Fibroblast of peridontal ligament (primary cell): ENCODE results near the gene ARSB.
A peak's percentile ranks its signal among the peaks of the same experiment; 100 is the strongest.
"Not testable (repeated sequence)": the region's sequence is repeated elsewhere in the genome, so short reads cannot be mapped to it uniquely, and the experiment has no call there.

Experiments
- DNase-seq: peaks from one replicate; pipeline ENCODE4 v3.0.0-alpha.2; 2010; ENCODE audit errors: extremely low read depth

ARSB gene

DNA sequence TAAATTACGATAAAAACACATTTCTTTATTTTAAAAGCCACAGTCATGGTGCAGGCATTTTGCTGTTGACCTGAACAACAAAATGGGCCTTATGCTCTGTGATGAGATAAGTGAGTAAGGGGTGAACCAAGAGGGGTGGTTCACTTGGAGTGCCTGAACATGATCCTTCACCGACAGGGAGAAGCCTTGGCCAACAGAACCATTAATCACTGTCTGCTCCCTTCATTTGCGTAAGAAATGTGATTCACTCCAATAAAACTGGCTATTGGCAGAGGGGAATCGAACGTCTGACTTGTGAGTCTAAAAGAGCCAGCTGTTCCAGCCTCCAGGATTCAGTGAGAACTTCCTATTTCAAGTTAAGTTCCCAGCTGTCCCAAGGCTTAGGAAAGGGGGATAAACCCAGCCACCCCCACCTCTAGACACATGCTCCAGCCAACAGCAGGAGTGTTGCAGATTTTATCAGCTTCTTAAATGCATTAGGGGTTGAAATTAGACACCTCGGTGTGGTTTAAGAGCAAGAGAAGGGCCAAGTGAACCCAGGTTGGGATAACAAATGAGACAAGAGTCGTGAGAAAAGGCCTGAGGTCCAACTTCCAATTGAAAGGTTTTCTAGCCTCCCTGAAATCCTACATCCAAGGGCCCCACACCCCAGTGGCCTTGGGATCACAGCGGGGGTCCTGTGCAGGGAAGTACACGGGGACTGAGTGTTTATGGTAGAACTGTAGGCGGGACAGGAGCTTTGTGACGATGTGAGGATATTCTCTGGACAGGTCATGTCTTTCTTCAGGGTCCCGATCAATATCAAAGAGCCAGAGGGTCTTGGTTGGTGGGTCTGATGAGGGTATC lies 205.1 kb downstream of the ARSB start:
- DNase-seq: peak; percentile 86

DNA sequence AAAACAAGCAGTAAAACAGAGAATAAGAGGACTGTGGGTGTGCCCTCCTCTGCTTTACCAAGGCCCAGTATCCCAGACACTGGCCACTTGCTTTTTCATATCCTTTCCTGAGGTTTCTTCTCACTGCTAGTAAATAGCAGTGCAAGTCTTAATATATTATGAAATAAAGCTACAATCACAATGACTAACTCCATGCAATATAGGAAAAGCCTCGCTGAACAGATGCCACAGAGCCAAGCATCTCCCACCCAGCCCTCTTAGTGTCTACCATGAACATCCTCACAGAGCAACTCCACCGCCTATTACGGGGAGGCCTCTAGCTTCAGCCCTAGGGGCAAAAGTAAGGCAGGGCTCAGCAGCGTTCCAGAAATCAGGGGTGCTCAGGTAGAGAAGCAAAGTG lies 205.8 kb downstream of the ARSB start:
- no peak for DNase-seq

DNA sequence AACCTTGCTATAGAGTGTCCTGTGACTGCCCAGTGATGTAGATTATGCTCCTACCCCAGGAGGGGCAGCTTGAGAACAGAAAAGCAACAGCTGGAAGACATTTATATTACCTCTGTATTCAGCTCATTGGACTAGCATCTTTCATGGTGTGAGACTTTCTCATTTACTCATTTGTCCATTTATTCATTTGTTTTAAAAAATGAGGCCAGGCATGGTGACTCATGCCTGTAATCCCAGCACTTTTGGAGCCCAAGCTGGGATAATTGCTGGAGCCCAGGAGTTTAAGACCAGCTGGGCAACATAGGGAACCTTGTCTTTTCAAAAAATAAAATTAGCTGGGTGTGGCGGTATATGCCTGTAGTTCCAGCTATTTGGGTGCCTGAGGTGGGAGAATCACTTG lies 206.6 kb downstream of the ARSB start:
- DNase-seq: peak; percentile 77

DNA sequence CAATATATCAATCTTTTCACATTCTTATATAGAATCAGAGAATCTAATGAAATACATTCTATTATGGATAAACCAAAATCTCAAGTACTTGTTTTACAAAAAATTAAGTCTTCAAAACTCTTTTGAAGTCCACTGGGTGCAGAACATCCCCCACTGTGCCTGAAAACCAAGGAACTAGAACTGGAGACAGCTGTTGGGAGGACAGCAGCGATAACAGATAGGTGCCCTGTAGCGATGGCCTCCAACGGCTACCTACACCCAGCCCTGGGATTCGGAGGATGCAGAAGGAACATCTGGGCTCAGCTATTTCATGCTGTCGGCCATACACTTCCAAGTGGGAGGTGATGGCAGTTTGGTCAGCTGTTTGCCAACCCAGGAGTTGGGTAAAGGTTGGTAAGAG lies 207.2 kb downstream of the ARSB start:
- no peak for DNase-seq

DNA sequence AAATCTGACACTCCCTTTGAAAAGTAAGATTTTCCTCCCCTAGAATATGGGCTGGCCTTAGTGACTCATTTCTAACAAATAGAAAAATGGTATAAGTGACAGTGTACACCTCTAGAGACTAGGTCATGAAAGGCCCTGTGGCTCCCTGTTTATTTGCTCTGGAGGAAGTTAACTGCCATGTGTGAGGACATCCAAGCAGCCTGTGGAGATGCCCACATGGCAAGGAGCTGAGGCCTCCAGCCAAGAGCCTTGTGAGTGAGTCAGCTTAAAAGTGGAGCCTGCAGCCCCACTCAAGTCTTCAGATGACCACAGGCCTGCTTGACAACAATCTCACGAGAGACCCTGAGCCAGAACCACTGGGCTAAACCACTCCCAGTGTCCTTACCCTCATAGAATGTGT lies 208.5 kb downstream of the ARSB start:
- no peak for DNase-seq

DNA sequence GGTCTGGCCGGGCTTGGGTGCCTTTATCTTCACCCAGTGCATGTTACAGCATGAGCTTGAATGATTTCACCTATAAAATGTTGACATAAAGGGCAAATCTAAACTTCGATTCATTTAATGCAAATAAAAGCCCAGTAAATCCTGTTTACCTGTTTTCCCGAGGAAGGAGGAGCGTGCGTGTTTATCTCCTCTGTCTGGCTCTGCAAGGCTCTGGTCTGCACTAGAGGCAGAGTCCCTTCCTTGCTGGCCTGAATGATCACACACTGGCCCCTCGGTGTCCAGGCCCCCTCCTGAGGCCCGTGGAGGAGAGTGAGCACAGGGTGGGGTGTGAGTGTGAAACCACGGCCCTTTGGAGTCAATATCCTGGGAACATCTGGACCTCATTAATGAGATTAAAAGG lies 211.5 kb downstream of the ARSB start:
- no peak for DNase-seq

DNA sequence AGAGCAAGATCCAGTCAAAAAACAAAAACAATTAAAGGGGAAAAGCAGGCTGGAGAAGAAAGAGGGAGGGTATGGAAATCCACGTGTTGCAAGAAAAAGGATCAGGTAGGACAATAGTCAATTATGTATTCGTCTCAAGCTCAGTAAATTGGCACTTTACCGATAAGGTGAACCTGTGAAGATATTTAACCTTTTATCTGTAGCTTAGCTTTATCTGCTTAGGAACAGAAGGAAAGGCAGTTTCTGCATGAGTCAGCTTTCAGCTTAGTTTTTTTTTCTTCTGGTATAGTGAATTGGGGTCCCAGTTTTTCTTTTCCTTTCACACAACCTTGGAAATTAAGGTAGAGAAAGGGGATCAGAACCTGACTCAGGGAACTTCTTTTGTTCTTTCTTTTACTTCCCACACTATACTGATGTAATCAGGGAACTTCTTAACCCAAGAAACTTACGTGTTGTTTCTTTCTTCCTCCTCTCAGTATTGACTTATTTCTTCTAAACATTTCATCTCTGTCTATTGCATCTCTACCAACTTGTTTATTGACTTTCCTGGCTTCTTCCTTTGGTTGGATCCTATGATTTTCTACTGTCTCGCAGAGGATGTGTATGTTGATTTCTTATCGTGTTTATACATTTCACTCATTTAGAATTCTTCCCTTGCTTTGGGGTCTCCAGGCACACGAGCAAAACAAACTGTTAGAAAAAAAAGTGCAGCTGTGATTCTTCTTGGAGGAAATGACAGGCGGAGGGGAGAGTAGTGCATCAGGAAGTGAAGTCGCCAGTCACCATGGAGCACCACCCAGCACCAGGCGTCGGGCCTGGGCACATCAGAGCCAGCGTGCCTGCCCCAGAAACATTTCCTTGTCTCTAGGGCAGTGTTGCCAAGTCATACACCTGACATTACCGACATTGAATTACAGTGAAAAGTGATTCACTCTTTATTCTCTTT lies 213.6 kb downstream of the ARSB start:
- DNase-seq: no peak

DNA sequence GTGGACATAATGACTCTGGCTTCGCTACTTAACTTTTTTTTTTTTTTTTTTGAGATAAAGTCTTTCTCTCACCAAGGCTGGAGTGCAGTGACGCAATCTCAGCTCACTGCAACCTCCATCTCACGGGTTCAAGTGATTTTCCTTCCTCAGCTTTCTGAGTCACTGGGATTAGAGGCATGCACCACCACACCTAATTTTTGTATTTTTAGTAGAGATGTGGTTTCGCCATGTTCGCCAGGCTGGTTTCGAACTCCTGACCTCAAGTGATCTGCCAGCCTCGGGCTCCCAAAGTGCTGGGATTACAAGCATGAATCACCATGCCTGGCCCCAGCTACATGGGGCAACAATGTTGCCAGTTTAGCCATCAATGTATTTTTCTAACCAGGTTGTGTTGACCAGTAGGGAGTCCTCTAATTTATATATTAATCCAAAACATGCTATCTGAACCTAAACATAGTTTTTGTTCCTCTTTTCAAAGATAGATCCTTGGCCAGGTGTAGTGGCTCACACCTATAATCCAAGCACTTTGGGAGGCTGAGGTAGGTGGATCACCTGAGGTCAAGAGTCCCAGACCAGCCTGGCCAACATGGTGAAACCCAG lies 216.2 kb downstream of the ARSB start:
- DNase-seq: no peak

DNA sequence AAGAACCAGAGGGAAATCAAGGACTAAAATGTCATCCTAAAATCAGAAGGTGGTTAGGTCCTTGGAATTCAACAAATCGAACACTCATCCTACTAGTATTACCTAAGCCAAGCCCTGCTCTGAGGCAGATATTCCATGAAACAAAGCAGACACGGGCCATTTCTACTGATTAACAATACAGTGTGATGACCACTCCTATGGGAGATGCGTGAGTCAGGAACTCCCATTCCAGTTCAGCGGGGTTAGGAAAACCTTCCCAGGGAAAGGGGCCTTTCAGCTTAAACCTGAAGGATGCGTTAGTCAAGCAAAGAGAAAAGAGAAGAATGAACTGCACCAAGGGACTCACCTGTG lies 218.7 kb downstream of the ARSB start:
- DNase-seq: no peak

DNA sequence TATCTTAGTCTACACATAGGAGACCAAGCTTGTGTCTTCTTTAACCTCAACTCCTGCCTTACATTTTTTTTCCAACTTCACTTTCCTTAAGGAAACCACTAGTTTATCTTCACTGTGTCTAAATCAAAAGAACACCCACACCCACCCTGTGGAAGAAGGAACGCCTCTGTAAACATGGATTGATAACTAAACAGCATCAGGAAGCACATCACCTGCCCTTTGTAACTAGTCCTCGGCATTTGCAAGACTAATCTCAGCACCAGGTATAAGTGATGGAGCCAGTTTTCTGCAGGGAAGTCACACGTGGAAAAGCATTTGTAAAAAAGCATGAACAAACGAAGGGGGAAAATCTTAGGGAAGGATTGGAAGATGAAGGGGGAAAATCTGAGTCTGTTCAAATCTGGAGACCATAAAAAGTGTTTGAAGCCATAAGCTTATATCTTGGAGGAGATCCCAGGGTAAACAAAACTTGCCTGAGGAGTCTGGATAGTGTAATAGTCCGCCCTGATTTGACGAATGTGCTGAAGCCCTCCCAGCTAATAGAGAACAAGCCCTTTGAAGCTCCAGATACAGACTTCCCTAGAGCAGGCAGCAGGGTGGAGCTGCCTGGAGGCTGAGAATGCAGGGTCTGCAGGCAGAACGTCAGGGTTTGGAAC lies 219.2 kb downstream of the ARSB start:
- DNase-seq: no peak

DNA sequence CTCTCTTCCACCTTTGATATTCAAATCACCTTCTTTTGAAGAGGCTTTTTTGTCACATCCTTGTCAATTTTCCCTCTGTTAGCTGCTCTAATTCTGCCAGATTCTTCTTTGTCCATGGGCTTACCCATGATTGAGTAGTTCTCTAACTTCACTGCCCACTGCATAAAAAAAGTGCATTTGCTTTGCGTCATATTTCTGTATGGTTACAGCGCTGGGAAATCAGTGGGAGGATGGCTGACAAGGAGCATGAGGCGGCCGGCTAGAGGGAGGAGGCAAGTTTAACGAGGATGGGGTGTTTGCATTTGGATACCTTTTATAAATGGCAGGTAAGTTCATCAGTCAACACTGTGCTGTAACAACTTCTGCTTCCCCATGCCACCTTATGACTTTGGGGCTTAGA lies 220.0 kb downstream of the ARSB start:
- DNase-seq: no peak

DNA sequence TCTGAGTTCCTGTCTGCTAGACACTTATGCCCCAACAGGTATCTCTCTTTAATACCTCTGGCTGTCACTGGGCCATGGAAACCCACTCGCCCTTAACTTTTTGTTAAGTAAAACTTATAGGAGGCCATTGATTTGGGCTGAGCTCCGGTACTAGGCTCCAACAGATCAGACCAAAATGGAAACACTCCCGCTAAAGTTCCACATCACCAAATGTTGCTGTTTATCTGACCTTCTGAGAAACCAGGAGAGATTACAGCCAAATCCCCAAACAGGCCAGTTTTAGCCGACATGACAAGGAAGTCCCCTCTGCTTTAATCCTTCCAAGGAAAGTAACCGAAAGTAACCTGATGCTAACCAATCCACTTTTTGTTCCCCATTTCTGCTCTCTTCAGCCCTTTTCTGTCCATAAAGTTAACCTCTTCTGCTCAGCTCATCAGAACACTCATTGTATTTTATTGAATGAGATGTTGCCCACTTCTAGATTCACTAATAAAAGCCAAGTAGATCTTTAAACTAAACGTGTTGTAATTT lies 221.4 kb downstream of the ARSB start:
- DNase-seq: no peak

DNA sequence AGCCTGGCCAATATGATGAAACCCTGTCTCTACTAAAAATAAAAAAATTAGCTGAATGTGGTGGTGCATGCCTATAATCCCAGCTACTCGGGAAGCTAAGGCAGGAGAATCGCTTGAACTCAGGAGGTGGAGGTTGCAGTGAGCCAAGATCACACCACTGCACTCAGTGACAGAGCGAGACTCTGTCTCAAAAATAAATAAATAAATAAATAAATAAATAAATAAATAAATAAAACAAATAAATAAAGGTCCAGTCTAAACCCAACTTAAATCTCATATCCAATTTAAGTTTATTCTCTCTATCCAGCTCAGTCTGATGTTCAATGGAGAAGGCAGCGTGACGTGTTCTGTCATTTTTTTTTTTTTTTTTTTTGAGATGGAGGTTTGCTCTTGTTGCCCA lies 222.4 kb downstream of the ARSB start:
- not testable (repeated sequence) for DNase-seq

DNA sequence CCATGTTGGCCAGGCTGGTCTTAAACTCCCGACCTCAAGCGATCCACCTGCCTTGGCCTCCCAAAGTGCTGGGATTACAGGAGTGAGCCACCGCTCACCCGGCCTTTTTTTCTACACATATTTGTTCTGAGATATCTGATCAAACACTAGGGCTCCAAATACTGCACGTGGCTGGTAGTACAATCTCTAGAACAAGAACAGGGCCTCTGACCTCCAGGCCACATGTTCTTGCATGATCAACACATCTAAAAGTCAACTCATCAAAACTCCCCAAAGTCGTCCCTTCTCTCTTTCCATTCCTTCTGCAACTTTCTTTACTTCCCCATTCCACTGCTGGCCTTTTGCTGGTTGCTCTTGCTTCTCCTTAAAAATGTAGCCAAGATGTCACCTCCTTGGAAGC lies 223.3 kb downstream of the ARSB start:
- DNase-seq: no peak

DNA sequence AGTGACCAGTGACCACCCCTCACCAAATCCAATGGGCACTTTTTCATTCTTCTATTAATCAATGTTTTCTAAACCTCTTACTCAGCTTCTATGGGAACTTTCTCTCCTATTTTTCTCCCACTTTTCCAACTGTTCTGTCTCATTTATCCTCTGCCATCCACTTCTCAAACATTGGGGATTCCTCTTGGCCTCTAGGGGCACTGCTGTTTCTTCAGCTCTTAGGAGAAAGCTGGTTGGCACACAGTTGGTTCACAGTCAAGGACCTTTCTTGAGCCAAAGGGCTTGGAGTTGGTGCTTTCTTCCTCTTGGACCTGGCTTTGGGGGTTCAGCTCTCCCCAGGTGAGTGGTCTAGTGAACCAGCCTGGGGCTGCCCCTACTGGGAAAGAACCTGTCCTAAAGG lies 224.3 kb downstream of the ARSB start:
- DNase-seq: no peak

DNA sequence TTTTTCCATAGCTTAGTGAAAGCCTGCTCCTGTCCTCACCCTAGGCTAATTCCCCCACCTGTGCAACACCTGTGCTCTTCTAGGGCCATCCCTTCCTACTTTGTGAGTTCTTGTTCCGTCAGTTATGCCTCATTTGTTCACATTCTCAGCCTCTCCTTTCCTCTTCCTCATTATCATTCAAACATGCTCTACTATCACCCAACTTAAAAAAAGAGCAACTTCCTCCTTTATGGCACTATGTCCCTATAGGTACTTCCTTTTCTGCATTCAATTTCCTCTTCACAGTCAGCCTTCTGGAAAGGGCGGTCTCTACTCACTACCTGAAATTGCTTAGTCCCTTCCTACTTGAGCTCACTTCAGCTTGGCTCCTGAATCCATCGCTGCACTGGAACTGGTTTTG lies 224.7 kb downstream of the ARSB start:
- no peak for DNase-seq

DNA sequence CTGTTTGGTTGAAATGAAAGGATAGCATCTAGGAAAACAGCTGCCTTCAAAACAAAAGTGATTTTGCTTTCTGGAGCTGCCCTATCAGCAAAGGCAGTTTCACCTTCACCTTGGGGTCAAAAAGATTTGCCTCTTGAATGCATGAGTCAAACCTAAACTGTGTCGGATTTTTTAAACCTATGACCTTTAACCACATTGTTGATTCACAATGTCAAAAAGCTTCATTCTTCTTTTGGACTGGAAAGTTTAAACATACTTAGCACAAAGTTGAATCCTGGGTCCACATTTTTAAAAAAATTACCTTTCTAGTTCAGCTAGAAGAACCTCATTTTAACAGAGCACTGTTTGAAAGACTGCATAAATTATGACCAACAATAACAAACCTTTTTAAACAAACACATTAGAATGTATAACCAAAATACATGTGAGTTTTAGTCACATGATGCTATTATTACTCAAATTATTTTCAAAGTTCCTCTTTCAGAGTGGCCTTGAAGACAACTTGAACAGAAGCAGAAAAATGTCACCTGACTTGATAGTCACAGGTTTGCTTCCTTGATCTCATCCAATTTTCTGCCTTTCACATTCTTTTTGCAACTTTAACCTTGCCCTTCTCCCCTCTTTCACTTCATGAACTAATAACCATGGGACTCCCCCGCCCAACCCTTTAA lies 226.8 kb downstream of the ARSB start:
- peak; percentile 73 for DNase-seq

DNA sequence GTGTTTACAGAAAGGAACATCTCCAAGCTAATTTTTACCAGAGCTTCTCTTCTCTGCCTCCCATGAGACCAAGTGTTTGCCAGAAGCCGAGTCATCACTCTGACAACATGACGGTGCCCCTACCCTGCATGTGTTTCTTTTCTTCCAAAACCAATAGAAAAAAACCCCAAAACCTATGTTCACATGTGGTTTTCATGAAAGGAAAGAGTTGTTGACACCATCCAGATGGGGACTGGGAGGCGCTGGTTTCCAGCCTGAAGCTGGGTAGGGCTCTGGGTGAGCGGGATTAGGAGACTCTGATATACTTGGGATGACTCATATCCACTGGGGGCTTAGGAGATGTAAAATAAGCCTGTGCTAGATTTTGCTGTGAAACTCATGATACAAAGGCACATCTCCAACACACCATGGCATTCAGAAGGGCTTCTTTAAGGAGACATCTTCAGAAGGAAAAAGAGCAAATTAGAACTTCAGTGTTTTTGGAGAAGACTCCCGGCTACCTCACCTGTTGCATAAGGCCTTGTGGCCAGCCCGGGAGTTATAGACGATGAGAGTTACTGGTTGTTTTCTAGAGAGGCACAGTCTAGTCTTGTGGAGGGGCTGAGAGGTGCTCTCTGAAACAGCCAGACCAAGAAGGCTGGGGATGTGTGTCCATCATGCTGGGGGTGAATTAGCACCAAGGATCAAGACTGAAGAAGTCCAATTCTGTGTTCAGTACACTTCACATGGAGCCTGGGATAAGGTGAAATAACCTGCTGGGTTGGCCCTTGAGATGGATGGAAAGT lies 227.6 kb downstream of the ARSB start:
- DNase-seq: peak; percentile 98

DNA sequence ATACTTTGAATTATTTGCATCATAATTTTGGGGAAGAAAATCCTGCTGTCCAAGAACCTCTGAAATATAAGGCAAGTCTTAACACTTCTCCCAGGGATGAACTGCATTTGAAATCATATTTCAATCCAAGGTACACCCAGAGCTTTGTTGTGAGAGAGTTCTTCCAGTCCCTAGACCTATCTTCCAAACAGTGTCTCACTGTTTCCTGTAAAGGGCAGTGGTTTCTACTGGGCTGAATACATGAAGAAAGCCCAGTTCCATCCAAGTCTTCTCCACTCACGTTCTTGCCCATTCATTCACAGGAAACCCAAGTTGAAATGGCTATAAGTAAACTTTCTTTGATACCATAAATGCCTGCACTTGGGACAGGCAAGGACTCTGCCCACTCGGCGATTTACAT lies 228.3 kb downstream of the ARSB start:
- no peak for DNase-seq

DNA sequence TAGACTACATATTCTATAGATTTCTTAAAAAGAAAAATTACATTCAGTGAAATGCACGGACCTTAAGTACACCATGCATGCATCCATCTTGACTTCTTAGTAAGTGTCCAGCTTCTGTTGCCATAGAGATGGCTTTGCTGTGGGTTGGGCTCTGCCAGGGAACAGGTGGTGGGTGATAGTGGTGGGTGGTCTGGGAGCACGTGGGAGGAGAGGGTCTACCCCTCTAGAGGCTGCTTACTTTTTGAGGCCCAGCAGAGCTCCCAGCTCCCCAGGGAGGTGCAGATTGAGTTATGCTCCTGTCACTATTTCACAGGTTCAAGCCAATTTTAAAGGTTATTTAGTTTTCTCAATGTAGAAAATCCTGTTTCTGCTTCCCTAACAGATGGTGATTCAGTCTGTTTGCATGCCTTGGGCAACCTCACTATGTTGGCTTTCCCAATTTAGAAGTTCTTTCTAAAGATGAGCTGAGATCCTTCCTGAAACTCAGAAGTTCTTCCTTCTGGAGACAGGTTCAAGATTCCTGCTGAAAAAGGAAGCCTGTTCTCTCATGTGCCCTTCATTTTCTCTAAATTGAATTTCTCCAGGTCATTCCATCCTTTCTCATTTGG lies 229.2 kb downstream of the ARSB start:
- peak; percentile 72 for DNase-seq
